ENCODE measurements around the gene TTC22. TPM values are rescaled to one million over a fixed set of nuclear protein-coding genes. Genes with fewer than 3 reads are reported as not detected.

Gene TTC22
- total RNA-seq, 1 experiment from 2014 or later, result 0.10 TPM

DNA sequence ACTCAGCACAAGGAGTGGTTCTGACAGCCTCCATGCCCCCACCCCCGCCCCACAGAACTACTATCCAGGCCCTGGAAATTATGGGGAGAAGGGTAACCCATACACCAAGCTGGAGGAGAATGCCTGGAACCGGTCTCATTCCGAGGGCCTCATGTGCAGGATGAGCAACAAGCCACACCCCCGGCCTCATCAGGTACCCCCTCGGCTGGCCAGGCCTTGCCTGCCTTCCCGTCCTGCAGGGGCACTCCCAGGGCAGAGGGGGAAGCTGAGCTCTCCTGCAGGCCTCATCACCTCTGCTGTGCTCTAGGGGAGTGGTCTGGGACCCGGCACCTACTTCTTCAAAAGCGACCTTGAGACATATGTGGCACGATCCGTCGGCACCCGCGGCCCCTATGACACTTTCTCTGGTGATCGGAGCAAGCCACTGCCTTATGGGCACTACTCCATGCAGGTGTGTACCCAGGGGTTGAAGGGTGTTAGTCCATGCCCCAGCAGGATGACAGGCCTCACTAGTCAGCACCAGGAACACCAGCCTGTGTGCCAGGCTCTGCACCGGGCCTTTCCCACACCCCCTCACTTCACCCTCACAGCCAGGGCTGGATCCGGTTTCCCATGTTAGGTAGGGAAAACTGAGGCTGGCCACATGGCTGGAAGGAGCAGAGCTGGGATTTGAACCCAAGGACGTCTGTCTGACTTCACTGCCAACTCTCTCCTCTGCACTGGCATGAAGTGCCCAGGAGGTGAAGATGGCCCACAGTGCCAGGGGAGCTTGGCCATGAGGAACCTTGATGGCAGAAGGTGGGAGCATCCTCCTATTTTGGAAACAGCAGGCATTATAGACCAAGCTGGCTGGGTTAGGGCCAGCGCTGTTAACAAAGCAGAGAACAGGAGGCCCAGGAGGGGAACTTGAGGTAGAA is 10.9 kb upstream of the TTC22 start:
- Histone ChIP-seq H3K4me1 (ENCODE audit: control insufficient read depth, insufficient read depth, low read length) (no peaks in the 10 kb centered on the region), H3K4me3 (ENCODE audit: low read depth in 2 of 2, low read length in 2 of 2) (no peak overlapping the region), H3K27ac (ENCODE audit: low read length) (no peak overlapping the region), H3K27me3 (ENCODE audit: control insufficient read depth, insufficient read depth, low read length) (no peaks in the 10 kb centered on the region; the same call in 1 of the 2 replicates), H3K36me3 (ENCODE audit: control insufficient read depth, insufficient read depth, low read length) (no peaks in the 10 kb centered on the region), H3K9me3 (ENCODE audit: control insufficient read depth, insufficient read depth, low read depth, low read length) (no peaks in the 10 kb centered on the region)
- intact Hi-C loops (cut with micrococcal nuclease; ENCODE audit: unreplicated experiment) (loop anchor here (5.0 kb wide), 1 partner anchor 315 kb away; no protein-coding TSS in a partner anchor), in situ Hi-C loops (cut with HindIII; ENCODE audit: low pct_unique_long_range_greater_than_20kb, low sequenced_read_pairs) (no loop called here)
- CTCF ChIA-PET, result interaction anchor here (0.6 kb wide), 1 partner anchor 97 kb away, joined by 6 read pairs; no protein-coding TSS in a partner anchor
- TF ChIP-seq TCF7L2 (IDR thresholded peaks at IDR 0.05; ENCODE audit: low read depth, low read length) (no peak), SIN3A (IDR thresholded peaks at IDR 0.05; ENCODE audit: borderline replicate concordance, insufficient read depth, low read depth, low read length) (no peak), POLR2AphosphoS5 (IDR thresholded peaks at IDR 0.05; ENCODE audit: low read depth, low read length) (no peak)
- TF ChIP-seq, protein P1, sequence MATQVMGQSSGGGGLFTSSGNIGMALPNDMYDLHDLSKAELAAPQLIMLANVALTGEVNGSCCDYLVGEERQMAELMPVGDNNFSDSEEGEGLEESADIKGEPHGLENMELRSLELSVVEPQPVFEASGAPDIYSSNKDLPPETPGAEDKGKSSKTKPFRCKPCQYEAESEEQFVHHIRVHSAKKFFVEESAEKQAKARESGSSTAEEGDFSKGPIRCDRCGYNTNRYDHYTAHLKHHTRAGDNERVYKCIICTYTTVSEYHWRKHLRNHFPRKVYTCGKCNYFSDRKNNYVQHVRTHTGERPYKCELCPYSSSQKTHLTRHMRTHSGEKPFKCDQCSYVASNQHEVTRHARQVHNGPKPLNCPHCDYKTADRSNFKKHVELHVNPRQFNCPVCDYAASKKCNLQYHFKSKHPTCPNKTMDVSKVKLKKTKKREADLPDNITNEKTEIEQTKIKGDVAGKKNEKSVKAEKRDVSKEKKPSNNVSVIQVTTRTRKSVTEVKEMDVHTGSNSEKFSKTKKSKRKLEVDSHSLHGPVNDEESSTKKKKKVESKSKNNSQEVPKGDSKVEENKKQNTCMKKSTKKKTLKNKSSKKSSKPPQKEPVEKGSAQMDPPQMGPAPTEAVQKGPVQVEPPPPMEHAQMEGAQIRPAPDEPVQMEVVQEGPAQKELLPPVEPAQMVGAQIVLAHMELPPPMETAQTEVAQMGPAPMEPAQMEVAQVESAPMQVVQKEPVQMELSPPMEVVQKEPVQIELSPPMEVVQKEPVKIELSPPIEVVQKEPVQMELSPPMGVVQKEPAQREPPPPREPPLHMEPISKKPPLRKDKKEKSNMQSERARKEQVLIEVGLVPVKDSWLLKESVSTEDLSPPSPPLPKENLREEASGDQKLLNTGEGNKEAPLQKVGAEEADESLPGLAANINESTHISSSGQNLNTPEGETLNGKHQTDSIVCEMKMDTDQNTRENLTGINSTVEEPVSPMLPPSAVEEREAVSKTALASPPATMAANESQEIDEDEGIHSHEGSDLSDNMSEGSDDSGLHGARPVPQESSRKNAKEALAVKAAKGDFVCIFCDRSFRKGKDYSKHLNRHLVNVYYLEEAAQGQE (IDR thresholded peaks at IDR 0.05; ENCODE audit: insufficient read depth in 1 of 2, low read depth in 2 of 2, low read length in 1 of 2), result no peak
- TF ChIP-seq, protein P2, sequence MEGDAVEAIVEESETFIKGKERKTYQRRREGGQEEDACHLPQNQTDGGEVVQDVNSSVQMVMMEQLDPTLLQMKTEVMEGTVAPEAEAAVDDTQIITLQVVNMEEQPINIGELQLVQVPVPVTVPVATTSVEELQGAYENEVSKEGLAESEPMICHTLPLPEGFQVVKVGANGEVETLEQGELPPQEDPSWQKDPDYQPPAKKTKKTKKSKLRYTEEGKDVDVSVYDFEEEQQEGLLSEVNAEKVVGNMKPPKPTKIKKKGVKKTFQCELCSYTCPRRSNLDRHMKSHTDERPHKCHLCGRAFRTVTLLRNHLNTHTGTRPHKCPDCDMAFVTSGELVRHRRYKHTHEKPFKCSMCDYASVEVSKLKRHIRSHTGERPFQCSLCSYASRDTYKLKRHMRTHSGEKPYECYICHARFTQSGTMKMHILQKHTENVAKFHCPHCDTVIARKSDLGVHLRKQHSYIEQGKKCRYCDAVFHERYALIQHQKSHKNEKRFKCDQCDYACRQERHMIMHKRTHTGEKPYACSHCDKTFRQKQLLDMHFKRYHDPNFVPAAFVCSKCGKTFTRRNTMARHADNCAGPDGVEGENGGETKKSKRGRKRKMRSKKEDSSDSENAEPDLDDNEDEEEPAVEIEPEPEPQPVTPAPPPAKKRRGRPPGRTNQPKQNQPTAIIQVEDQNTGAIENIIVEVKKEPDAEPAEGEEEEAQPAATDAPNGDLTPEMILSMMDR (IDR thresholded peaks at IDR 0.05), result no peak
- BruUV-seq (replicated peaks), result no TSS peak
- no peak for DNase-seq (ENCODE audit: low read depth, low spot score)
- POLR2A ChIA-PET, result no interaction called here
- no peak for ATAC-seq

DNA sequence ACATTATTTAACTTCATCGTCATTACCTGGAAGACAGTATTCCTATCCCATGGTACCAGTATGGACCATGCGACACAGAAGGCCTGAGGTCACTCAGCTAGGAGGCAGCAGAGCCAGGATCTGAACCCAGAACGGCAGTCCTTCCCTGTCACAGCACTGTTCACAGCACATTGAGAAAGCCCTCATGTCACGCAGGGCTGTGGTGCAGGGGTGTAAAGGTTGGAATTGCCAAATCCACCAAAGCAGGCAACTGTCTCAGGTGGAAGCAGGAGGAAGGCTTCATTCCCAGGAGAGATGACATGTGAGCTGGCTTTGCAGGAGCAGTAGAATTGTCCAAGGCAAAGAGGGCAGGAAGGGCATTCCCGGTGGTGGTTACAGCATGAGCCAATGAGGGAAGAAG is 9.9 kb upstream of the TTC22 start:
- in situ Hi-C loops (cut with HindIII; ENCODE audit: low pct_unique_long_range_greater_than_20kb, low sequenced_read_pairs), result no loop called here
- CTCF ChIA-PET, result no interaction called here
- Histone ChIP-seq H3K27ac (ENCODE audit: low read length) (no peak overlapping the region), H3K27me3 (ENCODE audit: control insufficient read depth, insufficient read depth, low read length) (no peaks in the 10 kb centered on the region; the same call in 1 of the 2 replicates), H3K4me3 (ENCODE audit: low read depth in 2 of 2, low read length in 2 of 2) (no peak overlapping the region), H3K4me1 (ENCODE audit: control insufficient read depth, insufficient read depth, low read length) (no peaks in the 10 kb centered on the region), H3K9me3 (ENCODE audit: control insufficient read depth, insufficient read depth, low read depth, low read length) (no peaks in the 10 kb centered on the region), H3K36me3 (ENCODE audit: control insufficient read depth, insufficient read depth, low read length) (no peaks in the 10 kb centered on the region)
- no TSS peak for BruUV-seq (replicated peaks)
- intact Hi-C loops (cut with micrococcal nuclease; ENCODE audit: unreplicated experiment), result loop anchor here (5.0 kb wide), 1 partner anchor 314 kb away; no protein-coding TSS in a partner anchor
- TF ChIP-seq, protein P1 (IDR thresholded peaks at IDR 0.05; ENCODE audit: insufficient read depth in 1 of 2, low read depth in 2 of 2, low read length in 1 of 2), result no peak
- TF ChIP-seq, protein P2 (IDR thresholded peaks at IDR 0.05), result no peak
- TF ChIP-seq POLR2AphosphoS5 (IDR thresholded peaks at IDR 0.05; ENCODE audit: low read depth, low read length) (no peak), SIN3A (IDR thresholded peaks at IDR 0.05; ENCODE audit: borderline replicate concordance, insufficient read depth, low read depth, low read length) (no peak), TCF7L2 (IDR thresholded peaks at IDR 0.05; ENCODE audit: low read depth, low read length) (no peak)
- DNase-seq (ENCODE audit: low read depth, low spot score), result no peak
- POLR2A ChIA-PET, result no interaction called here
- ATAC-seq, result no peak

Data from Panc1 (cell line).